GM12878 (cell line): ENCODE data around the gene MCUB. TPM values are rescaled to one million over a fixed set of nuclear protein-coding genes. Genes with fewer than 3 reads are reported as not detected.

Experiments used
- ATAC-seq: fragments of 200-7000 bp; cut with Tn5 transposase; 3 replicates; pipeline ENCODE4 v1.9.1; 2020; ENCODE audit warnings: mild to moderate bottlenecking, moderate library complexity
- BruUV-seq: library from RNA; stranded (reverse); fragments of 400-500 nt; replicated peaks from 2 replicates; lab custom pipeline; 2021; lab: Mats Ljungman, UMichigan
- CTCF ChIA-PET: fragments of 300-600 bp; sonication (Branson Sonifier 250); formaldehyde crosslinking; extraction: SDS; loops from one replicate; lab custom pipeline; 2021; ENCODE audit warnings: inconsistent platforms; lab: Yijun Ruan, JAX
- POLR2A ChIA-PET: fragments of 350-600 bp; formaldehyde crosslinking; extraction: SDS; loops from one replicate; lab custom pipeline; 2021; ENCODE audit warnings: inconsistent platforms; lab: Charles Lee
- RAD21 ChIA-PET: fragments of 300-600 bp; sonication (Branson Sonifier 250); formaldehyde crosslinking; loops from one replicate; lab custom pipeline; 2023; ENCODE audit warnings: antibody characterized with exemption; ENCODE audit not compliant: unreplicated experiment; lab: Charles Lee
- SMC1A ChIA-PET: fragments of 300-600 bp; sonication (Branson Sonifier 250); formaldehyde crosslinking; loops from one replicate; lab custom pipeline; 2023; ENCODE audit not compliant: unreplicated experiment, uncharacterized antibody; lab: Charles Lee
- DNase-seq: peaks from one replicate; pipeline ENCODE4 v3.0.0-alpha.2; 2011; ENCODE audit warnings: low read depth, low spot score
- FAIRE-seq: peaks from 3 replicates; lab custom pipeline; 2011; peaks lifted over from hg19 to GRCh38; lab: Jason Lieb, UNC
- H2AFZ ChIP-seq: 2 replicates; pipeline ENCODE4 v1.6.0; 2011; ENCODE audit warnings: low read depth, low read length, control low read depth; ENCODE audit not compliant: control insufficient read depth
- H3K27ac ChIP-seq: 2 replicates; pipeline ENCODE4 v1.5.1; 2011; ENCODE audit warnings: control low read depth; ENCODE audit not compliant: control insufficient read depth, insufficient read depth
- H3K27me3 ChIP-seq, 2 experiments: replicated peaks in 1 of 2; 2 replicates each; pipeline versions ENCODE4 v1.6.0 to v1.6.1; 2011; ENCODE audit warnings: low read length in 1 of 2; ENCODE audit not compliant: control insufficient read depth in 2 of 2, insufficient read depth in 2 of 2
- H3K36me3 ChIP-seq, 2 experiments: 2 replicates each; pipeline ENCODE4 v1.5.1; 2011; ENCODE audit warnings: low read length in 1 of 2; ENCODE audit not compliant: control insufficient read depth in 2 of 2, insufficient read depth in 2 of 2
- H3K4me1 ChIP-seq: 2 replicates; pipeline ENCODE4 v1.6.1; 2011; ENCODE audit warnings: mild to moderate bottlenecking, low read length, moderate library complexity, mixed read lengths; ENCODE audit not compliant: control insufficient read depth, insufficient read depth
- H3K4me2 ChIP-seq: 2 replicates; pipeline ENCODE4 v1.6.0; 2011; ENCODE audit warnings: control low read depth; ENCODE audit not compliant: control insufficient read depth, insufficient read depth
- H3K4me3 ChIP-seq: fragments of 200-600 bp; sonication (generic); 2 replicates; pipeline ENCODE4 v1.5.1; 2016
- H3K79me2 ChIP-seq: 2 replicates; pipeline ENCODE4 v1.6.0; 2011; ENCODE audit warnings: low read length; ENCODE audit not compliant: control insufficient read depth, insufficient read depth
- H3K9ac ChIP-seq: 2 replicates; pipeline ENCODE4 v1.8.0; 2011; ENCODE audit warnings: low read length, control low read depth, mixed read lengths; ENCODE audit not compliant: control insufficient read depth, insufficient read depth
- H3K9me3 ChIP-seq: replicated peaks from 3 replicates; pipeline ENCODE4 v1.5.1; 2011; ENCODE audit warnings: mild to moderate bottlenecking, low read length; ENCODE audit not compliant: control insufficient read depth, insufficient read depth
- H4K20me1 ChIP-seq: 2 replicates; pipeline ENCODE4 v1.6.0; 2011; ENCODE audit not compliant: control insufficient read depth, insufficient read depth
- ATF7 ChIP-seq: fragments of 450-650 bp; IDR thresholded peaks from 2 replicates; pipeline ENCODE4 v1.6.1; 2016; ENCODE audit warnings: low read depth, mild to moderate bottlenecking
- BACH1 ChIP-seq: fragments of 450-650 bp; IDR thresholded peaks from 2 replicates; pipeline ENCODE4 v1.6.1; 2017; ENCODE audit warnings: mild to moderate bottlenecking, borderline replicate concordance
- BMI1 ChIP-seq: fragments of 450-650 bp; IDR thresholded peaks from 2 replicates; pipeline ENCODE4 v1.6.1; 2016; ENCODE audit warnings: mild to moderate bottlenecking, moderate library complexity, borderline replicate concordance
- CBFB ChIP-seq: IDR thresholded peaks from 2 replicates; pipeline ENCODE4 v1.6.1; 2016; ENCODE audit warnings: antibody characterized with exemption, low read depth
- CEBPB ChIP-seq, 2 experiments: fragments of 150-350 bp in 1 of 2; IDR thresholded peaks; 2 replicates each; pipeline ENCODE4 v1.6.1; 2012 to 2014; ENCODE audit warnings: low read depth in 2 of 2, low read length in 2 of 2, borderline replicate concordance in 1 of 2, inconsistent platforms in 1 of 2
- CHD2 ChIP-seq: IDR thresholded peaks from 2 replicates; pipeline ENCODE4 v1.6.1; 2011; ENCODE audit warnings: low read depth, low read length, improper control_type of control experiment, borderline replicate concordance
- JUNB ChIP-seq: IDR thresholded peaks from 2 replicates; pipeline ENCODE4 v1.6.1; 2016; ENCODE audit warnings: antibody characterized with exemption, mild to moderate bottlenecking
- KDM1A ChIP-seq: fragments of 200-600 bp; sonication (generic); IDR thresholded peaks from 2 replicates; pipeline ENCODE4 v1.6.1; 2016; ENCODE audit warnings: borderline replicate concordance
- RFX5 ChIP-seq: IDR thresholded peaks from 2 replicates; pipeline ENCODE4 v1.6.1; 2011; ENCODE audit warnings: low read depth, low read length, improper control_type of control experiment
- SMC3 ChIP-seq: IDR thresholded peaks from 2 replicates; pipeline ENCODE4 v1.6.1; 2011; ENCODE audit warnings: low read length, improper control_type of control experiment, borderline replicate concordance
- SP1 ChIP-seq: IDR thresholded peaks from one replicate; pipeline ENCODE4 v1.6.1; 2011; ENCODE audit warnings: low read depth, low read length
- STAT3 ChIP-seq: IDR thresholded peaks from 2 replicates; pipeline ENCODE4 v1.6.1; 2011; ENCODE audit warnings: low read depth, low read length, improper control_type of control experiment
- ZNF207 ChIP-seq: fragments of 450-650 bp; IDR thresholded peaks from 2 replicates; pipeline ENCODE4 v1.6.1; 2014; ENCODE audit warnings: antibody characterized with exemption, mild to moderate bottlenecking, borderline replicate concordance
- ZNF217 ChIP-seq: fragments of 450-650 bp; IDR thresholded peaks from 2 replicates; pipeline ENCODE4 v1.6.1; 2017; ENCODE audit warnings: antibody characterized with exemption, mild to moderate bottlenecking
- ZNF622 ChIP-seq: fragments of 450-650 bp; IDR thresholded peaks from 2 replicates; pipeline ENCODE4 v1.6.1; 2017; ENCODE audit warnings: mild to moderate bottlenecking, inconsistent platforms
- WGBS: methylation state at CpG from one replicate; pipeline ENCODE4 v1.1.6; 2016; ENCODE audit warnings: low lambda C conversion rate; ENCODE audit not compliant: insufficient replicate concordance, insufficient coverage; ENCODE audit errors: missing lambda C conversion rate; 5-methylcytosine and 5-hydroxymethylcytosine counted together
- in situ Hi-C: fragments of 300-500 bp; cut with MboI; formaldehyde crosslinking; loops from 9 replicates; pipeline ENCODE4 v1.14.3; 2018; ENCODE audit warnings: mixed read lengths
- intact Hi-C: fragments of 100-400 bp; cut with micrococcal nuclease; formaldehyde crosslinking; loops from one replicate; pipeline ENCODE4 v1.14.2; 2022; ENCODE audit not compliant: unreplicated experiment
- polyA plus RNA-seq, 11 experiments: library from polyadenylated mRNA; depleted of rRNA in 4 of 11; unstranded in 6 of 11; stranded (reverse) in 5 of 11; fragments of >200 nt; fragmentation: Nextera tagmentation in 4 of 11; fragmentation: Illumina TruSeq in 1 of 11; extraction: Ambion mirVana in 4 of 11; extraction: Trizol in 1 of 11; gene quantifications; 1 replicate in 1 of 11; 2 replicates in 10 of 11; pipeline versions ENCODE4 v1.2.1 to v1.2.3, GENCODE V29; 2011 to 2016; ENCODE audit warnings: inconsistent platforms in 2 of 11, missing spikeins in 2 of 11, low read depth in 1 of 11
- total RNA-seq, 4 experiments: library from RNA; depleted of rRNA in 3 of 4; stranded (reverse); fragments of >200 nt in 3 of 4; fragmentation: Illumina TruSeq in 1 of 4; extraction: Trizol in 1 of 4; gene quantifications; 2 replicates each; pipeline versions ENCODE4 v1.2.1 to v1.2.3, GENCODE V29; 2013 to 2021
- TF ChIP-seq, protein P1 (sequence below): fragments of 450-650 bp; formaldehyde crosslinking; IDR thresholded peaks from 2 replicates; pipeline ENCODE4 v1.4.0; 2022; ENCODE audit warnings: mild to moderate bottlenecking, moderate library complexity

The MCUB gene
- total and polyA plus RNA-seq, 10 of the 15 experiments (the other 5 are each of a cell fraction or from before 2014, with no cell fraction given) = 4.7 to 63.7 (median 39.4) TPM

DNA sequence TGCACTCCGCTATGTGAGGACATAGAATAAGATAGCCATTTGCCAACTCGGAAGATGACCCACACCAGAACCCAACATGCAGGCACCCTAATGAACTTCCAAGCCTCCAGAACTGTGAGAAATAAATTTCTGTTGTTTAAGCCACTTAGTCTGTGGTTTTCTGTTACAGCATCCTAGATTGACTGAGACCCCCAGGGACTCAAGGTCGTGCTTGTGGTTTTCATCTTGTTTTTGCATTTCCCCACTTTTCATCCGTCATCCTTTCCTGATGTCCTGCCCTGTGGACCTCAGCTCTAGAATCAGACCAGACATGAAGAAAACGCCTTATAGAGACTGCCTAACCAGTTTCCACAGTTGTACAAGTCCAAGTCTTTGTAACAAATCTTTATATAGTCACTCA is 54.4 kb downstream of the MCUB start:
- BruUV-seq = no TSS peak
- Histone ChIP-seq H3K4me1 (no peaks in the 10 kb centered on the region), H2AFZ (no peak overlapping the region), H3K27me3 (no peaks in the 10 kb centered on the region), H3K9ac (no peak overlapping the region), H3K27ac (no peak overlapping the region), H3K4me2 (no peak overlapping the region), H3K79me2 (no peaks in the 10 kb centered on the region), H3K9me3 (peaks cover 2% of the 10 kb centered on the region; the same call in 2 of the 3 replicates), H4K20me1 (no peaks in the 10 kb centered on the region), H3K4me3 (no peak overlapping the region), H3K36me3 (peaks cover 0 to 2% of the 10 kb centered on the region in 2 experiments; a peak in 2 of 4 replicates)
- in situ Hi-C loops = no loop called here
- ChIA-PET CTCF (no interaction called here), RAD21 (no interaction called here), POLR2A (no interaction called here), SMC1A (interaction anchor here (0.9 kb wide), 1 partner anchor 142 kb away, joined by 3 read pairs; no protein-coding TSS in a partner anchor)
- FAIRE-seq = no peak
- ATAC-seq = no peak
- no peak for DNase-seq
- intact Hi-C loops = no loop called here
- TF ChIP-seq SMC3 (no peak), ZNF207 (no peak), ZNF217 (no peak), STAT3 (no peak), KDM1A (no peak), CBFB (no peak), JUNB (no peak), SP1 (no peak), CEBPB (IDR thresholded peaks at IDR 0.05; ENCODE audit: borderline replicate concordance in 1 of 2, low read depth in 2 of 2, low read length in 2 of 2) (no peak), CHD2 (no peak), BACH1 (no peak), ATF7 (no peak), RFX5 (no peak), ZNF622 (no peak), BMI1 (no peak)
- TF ChIP-seq, protein P1, sequence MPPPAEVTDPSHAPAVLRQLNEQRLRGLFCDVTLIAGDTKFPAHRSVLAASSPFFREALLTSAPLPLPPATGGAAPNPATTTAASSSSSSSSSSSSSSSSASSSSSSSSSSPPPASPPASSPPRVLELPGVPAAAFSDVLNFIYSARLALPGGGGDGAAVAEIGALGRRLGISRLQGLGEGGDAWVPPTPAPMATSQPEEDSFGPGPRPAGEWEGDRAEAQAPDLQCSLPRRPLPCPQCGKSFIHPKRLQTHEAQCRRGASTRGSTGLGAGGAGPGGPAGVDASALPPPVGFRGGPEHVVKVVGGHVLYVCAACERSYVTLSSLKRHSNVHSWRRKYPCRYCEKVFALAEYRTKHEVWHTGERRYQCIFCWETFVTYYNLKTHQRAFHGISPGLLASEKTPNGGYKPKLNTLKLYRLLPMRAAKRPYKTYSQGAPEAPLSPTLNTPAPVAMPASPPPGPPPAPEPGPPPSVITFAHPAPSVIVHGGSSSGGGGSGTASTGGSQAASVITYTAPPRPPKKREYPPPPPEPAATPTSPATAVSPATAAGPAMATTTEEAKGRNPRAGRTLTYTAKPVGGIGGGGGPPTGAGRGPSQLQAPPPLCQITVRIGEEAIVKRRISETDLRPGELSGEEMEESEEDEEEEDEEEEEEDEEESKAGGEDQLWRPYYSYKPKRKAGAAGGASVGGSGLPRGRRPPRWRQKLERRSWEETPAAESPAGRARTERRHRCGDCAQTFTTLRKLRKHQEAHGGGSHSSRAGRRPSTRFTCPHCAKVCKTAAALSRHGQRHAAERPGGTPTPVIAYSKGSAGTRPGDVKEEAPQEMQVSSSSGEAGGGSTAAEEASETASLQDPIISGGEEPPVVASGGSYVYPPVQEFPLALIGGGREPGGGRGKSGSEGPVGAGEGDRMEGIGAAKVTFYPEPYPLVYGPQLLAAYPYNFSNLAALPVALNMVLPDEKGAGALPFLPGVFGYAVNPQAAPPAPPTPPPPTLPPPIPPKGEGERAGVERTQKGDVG (CRISPR knock-in tag) = no peak
- 52% methylated on average over 5 of the region's 5 CpGs for WGBS
